Ovary (tissue), 3 donors: Measurements from ENCODE around the gene PRM2.

ENCODE experiments used
- EP300 ChIP-seq: sonication (generic); formaldehyde crosslinking; IDR thresholded peaks from one replicate; pipeline ENCODE4 v1.6.1; 2017; ENCODE audit warnings: antibody characterized with exemption
- POLR2A ChIP-seq: fragments of 450-650 bp; IDR thresholded peaks from one replicate; pipeline ENCODE4 v1.6.1; 2017; ENCODE audit warnings: antibody characterized with exemption, mild to moderate bottlenecking, moderate library complexity
- TF ChIP-seq, protein P1 (sequence below), 3 donors: fragments of 450-650 bp in 2 of 3; fragments of 200-600 bp in 1 of 3; IDR thresholded peaks; one replicate each; pipeline versions ENCODE4 v1.5.1 to v1.8.0; 2016 to 2022; ENCODE audit warnings: antibody characterized with exemption in 3 of 3, mild to moderate bottlenecking in 1 of 3
- donor health status: DM: no; HTN: no; CAD: no.

- TF ChIP-seq POLR2A = no peak
- TF ChIP-seq, protein P1, sequence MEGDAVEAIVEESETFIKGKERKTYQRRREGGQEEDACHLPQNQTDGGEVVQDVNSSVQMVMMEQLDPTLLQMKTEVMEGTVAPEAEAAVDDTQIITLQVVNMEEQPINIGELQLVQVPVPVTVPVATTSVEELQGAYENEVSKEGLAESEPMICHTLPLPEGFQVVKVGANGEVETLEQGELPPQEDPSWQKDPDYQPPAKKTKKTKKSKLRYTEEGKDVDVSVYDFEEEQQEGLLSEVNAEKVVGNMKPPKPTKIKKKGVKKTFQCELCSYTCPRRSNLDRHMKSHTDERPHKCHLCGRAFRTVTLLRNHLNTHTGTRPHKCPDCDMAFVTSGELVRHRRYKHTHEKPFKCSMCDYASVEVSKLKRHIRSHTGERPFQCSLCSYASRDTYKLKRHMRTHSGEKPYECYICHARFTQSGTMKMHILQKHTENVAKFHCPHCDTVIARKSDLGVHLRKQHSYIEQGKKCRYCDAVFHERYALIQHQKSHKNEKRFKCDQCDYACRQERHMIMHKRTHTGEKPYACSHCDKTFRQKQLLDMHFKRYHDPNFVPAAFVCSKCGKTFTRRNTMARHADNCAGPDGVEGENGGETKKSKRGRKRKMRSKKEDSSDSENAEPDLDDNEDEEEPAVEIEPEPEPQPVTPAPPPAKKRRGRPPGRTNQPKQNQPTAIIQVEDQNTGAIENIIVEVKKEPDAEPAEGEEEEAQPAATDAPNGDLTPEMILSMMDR (IDR thresholded peaks at IDR 0.05) = no peak
- no peak for TF ChIP-seq EP300
Measured at GRCh38 chr16:11245222-11245737, 31.0 kb downstream of the PRM2 start.
